Loucy (cell line): ENCODE results near the gene TEAD1.

Source experiments
- H2AFZ ChIP-seq: fragments of 200-600 bp; sonication (generic); 2 replicates; pipeline ENCODE4 v1.6.0; 2016; ENCODE audit warnings: antibody characterized with exemption, mild to moderate bottlenecking, low read length, moderate library complexity
- H3F3A ChIP-seq: fragments of 200-600 bp; 2 replicates; pipeline ENCODE4 v1.6.0; 2016; ENCODE audit warnings: antibody characterized with exemption, low read depth, mild to moderate bottlenecking
- H3K27me3 ChIP-seq: fragments of 200-600 bp; sonication (generic); 2 replicates; pipeline ENCODE4 v1.6.1; 2014; ENCODE audit warnings: low read length, mild to moderate bottlenecking; ENCODE audit not compliant: insufficient read depth, poor library complexity, severe bottlenecking
- H3K36me3 ChIP-seq: fragments of 200-600 bp; sonication (generic); 2 replicates; pipeline ENCODE4 v1.6.1; 2016; ENCODE audit warnings: low read length; ENCODE audit not compliant: insufficient read depth
- H3K4me1 ChIP-seq: fragments of 200-600 bp; sonication (generic); 2 replicates; pipeline ENCODE4 v1.5.1; 2014; ENCODE audit warnings: low read length, mild to moderate bottlenecking; ENCODE audit not compliant: insufficient read depth, poor library complexity, severe bottlenecking
- H3K4me2 ChIP-seq: fragments of 200-600 bp; sonication (generic); 2 replicates; pipeline ENCODE4 v1.6.0; 2014; ENCODE audit warnings: antibody characterized with exemption, low read length, low read depth, mild to moderate bottlenecking; ENCODE audit not compliant: poor library complexity, severe bottlenecking
- H3K4me3 ChIP-seq: fragments of 200-600 bp; sonication (generic); 2 replicates; pipeline ENCODE4 v1.5.1; 2014; ENCODE audit warnings: low read length, mild to moderate bottlenecking, mixed read lengths; ENCODE audit not compliant: poor library complexity, severe bottlenecking
- H3K79me2 ChIP-seq: fragments of 200-600 bp; sonication (generic); 2 replicates; pipeline ENCODE4 v1.6.1; 2014; ENCODE audit warnings: low read length; ENCODE audit not compliant: insufficient read depth
- H3K9ac ChIP-seq: fragments of 200-600 bp; sonication (generic); 2 replicates; pipeline ENCODE4 v1.6.0; 2014; ENCODE audit warnings: mild to moderate bottlenecking, low read depth, low read length, moderate library complexity; ENCODE audit not compliant: poor library complexity, severe bottlenecking
- H3K9me2 ChIP-seq: fragments of 200-600 bp; sonication (generic); replicated peaks from 2 replicates; pipeline ENCODE4 v1.6.1; 2016; ENCODE audit warnings: low read depth, low read length, mixed read lengths
- H3K9me3 ChIP-seq: fragments of 200-600 bp; sonication (generic); 2 replicates; pipeline ENCODE4 v1.6.1; 2014; ENCODE audit warnings: mild to moderate bottlenecking, antibody characterized with exemption, low read length, low read depth; ENCODE audit not compliant: insufficient read depth
- H4K20me1 ChIP-seq: fragments of 200-600 bp; sonication (generic); 2 replicates; pipeline ENCODE4 v1.6.0; 2014; ENCODE audit warnings: antibody characterized with exemption, low read length, mild to moderate bottlenecking; ENCODE audit not compliant: insufficient read depth, poor library complexity, severe bottlenecking
- EZH2phosphoT487 ChIP-seq: fragments of 200-600 bp; IDR thresholded peaks from 2 replicates; pipeline ENCODE4 v1.6.1; 2018; ENCODE audit warnings: antibody characterized with exemption, mild to moderate bottlenecking, moderate library complexity, borderline replicate concordance
- TF ChIP-seq, protein P1 (sequence below): fragments of 200-600 bp; sonication (generic); conservative IDR thresholded peaks from 2 replicates; pipeline ENCODE4 v1.5.1; 2014; ENCODE audit warnings: mild to moderate bottlenecking, antibody characterized with exemption, low read length

Gene TEAD1

DNA sequence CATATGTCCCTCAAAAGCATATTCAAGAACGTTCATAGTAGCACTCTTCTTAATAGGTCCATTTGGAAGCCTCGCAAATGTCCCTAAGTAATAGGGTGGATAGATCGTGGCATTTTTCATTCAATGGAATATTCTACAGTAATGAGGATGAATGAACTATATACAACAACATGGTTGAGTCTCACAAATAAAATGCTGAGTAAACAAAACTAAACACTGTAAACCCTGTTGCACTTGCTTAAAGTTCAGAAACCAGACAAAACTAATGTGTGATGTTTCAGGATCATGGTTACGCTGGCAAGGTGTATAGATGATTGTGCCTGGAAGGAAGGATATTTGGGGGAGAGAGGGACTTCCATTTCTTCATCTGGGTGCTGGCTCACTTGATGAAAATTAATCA is 244.4 kb downstream of the TEAD1 start:
- no peaks in the 10 kb centered on the region for H3K4me1 ChIP-seq
- TF ChIP-seq, protein P1, sequence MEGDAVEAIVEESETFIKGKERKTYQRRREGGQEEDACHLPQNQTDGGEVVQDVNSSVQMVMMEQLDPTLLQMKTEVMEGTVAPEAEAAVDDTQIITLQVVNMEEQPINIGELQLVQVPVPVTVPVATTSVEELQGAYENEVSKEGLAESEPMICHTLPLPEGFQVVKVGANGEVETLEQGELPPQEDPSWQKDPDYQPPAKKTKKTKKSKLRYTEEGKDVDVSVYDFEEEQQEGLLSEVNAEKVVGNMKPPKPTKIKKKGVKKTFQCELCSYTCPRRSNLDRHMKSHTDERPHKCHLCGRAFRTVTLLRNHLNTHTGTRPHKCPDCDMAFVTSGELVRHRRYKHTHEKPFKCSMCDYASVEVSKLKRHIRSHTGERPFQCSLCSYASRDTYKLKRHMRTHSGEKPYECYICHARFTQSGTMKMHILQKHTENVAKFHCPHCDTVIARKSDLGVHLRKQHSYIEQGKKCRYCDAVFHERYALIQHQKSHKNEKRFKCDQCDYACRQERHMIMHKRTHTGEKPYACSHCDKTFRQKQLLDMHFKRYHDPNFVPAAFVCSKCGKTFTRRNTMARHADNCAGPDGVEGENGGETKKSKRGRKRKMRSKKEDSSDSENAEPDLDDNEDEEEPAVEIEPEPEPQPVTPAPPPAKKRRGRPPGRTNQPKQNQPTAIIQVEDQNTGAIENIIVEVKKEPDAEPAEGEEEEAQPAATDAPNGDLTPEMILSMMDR, result no peak
- TF ChIP-seq EZH2phosphoT487, result no peak
- H3F3A ChIP-seq, result no peaks in the 10 kb centered on the region
- no peaks in the 10 kb centered on the region for H3K9me2 ChIP-seq
- H4K20me1 ChIP-seq, result no peaks in the 10 kb centered on the region
- H3K36me3 ChIP-seq, result no peaks in the 10 kb centered on the region
- no peak overlapping the region for H3K4me3 ChIP-seq
- no peak overlapping the region for H3K4me2 ChIP-seq
- no peak overlapping the region for H2AFZ ChIP-seq
- no peaks in the 10 kb centered on the region for H3K9me3 ChIP-seq
- no peaks in the 10 kb centered on the region for H3K79me2 ChIP-seq
- no peak overlapping the region for H3K9ac ChIP-seq
- H3K27me3 ChIP-seq, result no peaks in the 10 kb centered on the region

DNA sequence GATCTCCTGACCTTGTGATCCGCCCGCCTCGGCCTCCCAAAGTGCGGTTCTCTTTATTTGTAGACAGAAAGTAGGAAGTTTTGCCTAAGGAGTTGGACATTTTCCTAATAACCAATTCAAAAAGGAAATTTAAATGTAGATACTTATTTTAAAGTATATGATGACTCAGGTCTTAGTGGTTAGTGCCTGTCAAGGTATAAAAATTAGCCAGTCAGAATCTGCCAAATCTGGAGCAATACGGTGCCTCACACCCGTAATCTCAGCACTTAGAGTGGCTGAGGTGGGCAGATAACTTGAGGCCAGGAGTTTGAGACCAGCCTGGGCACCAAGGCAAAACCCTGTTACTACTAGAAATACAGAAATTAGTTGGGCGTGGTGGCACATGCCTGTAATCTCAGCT is 248.2 kb downstream of the TEAD1 start:
- TF ChIP-seq, protein P1, result no peak
- no peak for TF ChIP-seq EZH2phosphoT487
- Histone ChIP-seq H3K27me3 (no peaks in the 10 kb centered on the region), H3K4me2 (no peak overlapping the region), H3K4me3 (no peak overlapping the region), H3K4me1 (no peaks in the 10 kb centered on the region), H3K9me3 (no peaks in the 10 kb centered on the region), H3K36me3 (no peaks in the 10 kb centered on the region), H3K9ac (no peak overlapping the region), H4K20me1 (no peaks in the 10 kb centered on the region), H3K9me2 (no peaks in the 10 kb centered on the region), H3F3A (no peaks in the 10 kb centered on the region), H2AFZ (no peak overlapping the region), H3K79me2 (no peaks in the 10 kb centered on the region)

DNA sequence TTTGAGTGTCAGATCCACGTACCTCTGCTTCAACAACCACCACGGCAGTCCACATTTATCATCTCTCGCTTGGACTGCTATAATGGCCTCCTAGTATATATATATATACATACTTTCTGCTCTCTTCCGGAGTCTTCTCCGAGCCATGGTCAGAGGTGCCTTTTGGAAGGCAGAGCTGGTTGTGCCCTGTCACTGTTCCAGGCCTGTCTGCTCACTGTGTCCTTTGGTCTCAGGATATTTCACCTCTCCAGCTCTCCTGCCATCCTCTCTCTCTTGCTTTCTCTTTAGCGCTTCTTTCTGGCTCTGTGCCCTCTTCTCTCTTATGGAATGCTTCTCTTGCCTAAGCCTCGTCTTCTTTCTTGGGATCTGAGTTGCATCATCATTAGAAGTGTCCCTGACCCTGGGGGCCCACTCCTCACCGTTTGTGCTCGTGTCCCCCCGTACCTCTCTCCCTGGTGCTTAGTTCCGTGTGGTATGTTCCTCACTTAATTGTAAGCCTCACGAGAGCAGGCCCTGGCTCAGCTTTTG is 248.8 kb downstream of the TEAD1 start:
- Histone ChIP-seq H4K20me1 (no peaks in the 10 kb centered on the region), H3K27me3 (no peaks in the 10 kb centered on the region), H3K79me2 (no peaks in the 10 kb centered on the region), H3K4me3 (no peak overlapping the region), H3K4me1 (no peaks in the 10 kb centered on the region), H2AFZ (no peak overlapping the region), H3K4me2 (no peak overlapping the region), H3K9me3 (no peaks in the 10 kb centered on the region), H3F3A (no peaks in the 10 kb centered on the region), H3K36me3 (no peaks in the 10 kb centered on the region), H3K9me2 (no peaks in the 10 kb centered on the region), H3K9ac (no peak overlapping the region)
- TF ChIP-seq EZH2phosphoT487, result no peak
- TF ChIP-seq, protein P1, result no peak
